Measurements from ENCODE around the gene RPN1.
"Not testable (repeated sequence)": the region's sequence is repeated elsewhere in the genome, so short reads cannot be mapped to it uniquely, and the experiment has no call there.

The RPN1 gene

GRCh38 chr3:128650096-128651050, at the start of gene RPN1:
Gene RPN1 (minus strand): TSS chr3:128650818. CDS start chr3:128650800, 18 bp downstream.
- peak; percentile 88 for DNase-seq (ENCODE audit: low read depth)

- no peak for DNase-seq (ENCODE audit: low read depth)
These were observed 47.8 kb upstream of the RPN1 start for GRCh38 chr3:128698211-128699047.

DNA sequence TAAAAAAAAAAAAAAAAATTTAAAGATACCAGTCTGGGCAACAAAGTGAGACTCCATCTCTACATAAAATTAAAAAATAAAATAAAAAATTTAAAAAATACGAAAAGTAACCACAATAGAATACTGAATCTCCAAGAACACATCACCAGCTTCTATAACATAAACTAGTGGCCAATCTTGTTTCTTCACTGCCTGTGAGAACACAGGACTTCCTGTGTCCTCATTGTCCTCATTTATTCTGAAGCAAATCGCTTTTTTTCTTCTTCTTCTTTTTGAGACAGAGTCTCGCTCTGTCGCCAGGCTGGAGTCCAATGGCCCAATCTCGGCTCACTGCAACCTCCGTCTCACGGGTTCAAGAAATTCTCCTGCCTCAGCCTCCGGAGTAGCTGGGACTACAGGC, 46.7 kb upstream of the RPN1 start:
- no peak for DNase-seq (ENCODE audit: low read depth)

DNA sequence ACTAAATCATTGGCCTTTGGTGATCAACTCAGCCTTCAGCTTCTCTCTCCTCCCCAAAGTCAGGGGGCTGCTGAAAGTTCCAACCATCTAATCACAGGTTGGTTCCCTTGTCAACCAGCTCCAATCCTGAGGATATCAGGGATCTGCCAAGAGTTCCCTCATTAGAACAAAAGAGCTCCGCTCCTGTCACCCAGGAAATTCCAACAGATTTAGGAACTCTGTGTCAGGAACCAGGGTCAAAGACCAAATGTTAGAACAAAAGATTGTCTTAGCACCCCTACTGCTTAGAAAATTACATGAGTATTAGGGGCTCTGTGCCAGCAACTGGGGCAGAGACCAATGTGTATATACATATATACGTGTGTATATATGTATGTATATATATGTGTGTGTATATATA, 43.1 kb upstream of the RPN1 start:
- DNase-seq (ENCODE audit: low read depth) = no peak

GRCh38 chr3:128689060-128689459, 38.4 kb upstream of the RPN1 start:
- DNase-seq (ENCODE audit: low read depth) = no peak

GRCh38 chr3:128686465-128686864, 35.8 kb upstream of the RPN1 start:
- no peak for DNase-seq (ENCODE audit: low read depth)

GRCh38 chr3:128684986-128685726, 34.5 kb upstream of the RPN1 start:
- no peak for DNase-seq (ENCODE audit: low read depth)

GRCh38 chr3:128683957-128684356, 33.3 kb upstream of the RPN1 start:
- DNase-seq (ENCODE audit: low read depth) = no peak

GRCh38 chr3:128681369-128681829, 30.8 kb upstream of the RPN1 start:
- DNase-seq (ENCODE audit: low read depth) = no peak

GRCh38 chr3:128680603-128681368, 30.2 kb upstream of the RPN1 start:
- DNase-seq (ENCODE audit: low read depth) = peak; percentile 97

- no peak for DNase-seq (ENCODE audit: low read depth)
These were observed 28.7 kb upstream of the RPN1 start for GRCh38 chr3:128679338-128679737.

GRCh38 chr3:128675802-128676201, 25.2 kb upstream of the RPN1 start:
- not testable (repeated sequence) for DNase-seq (ENCODE audit: low read depth)

DNA sequence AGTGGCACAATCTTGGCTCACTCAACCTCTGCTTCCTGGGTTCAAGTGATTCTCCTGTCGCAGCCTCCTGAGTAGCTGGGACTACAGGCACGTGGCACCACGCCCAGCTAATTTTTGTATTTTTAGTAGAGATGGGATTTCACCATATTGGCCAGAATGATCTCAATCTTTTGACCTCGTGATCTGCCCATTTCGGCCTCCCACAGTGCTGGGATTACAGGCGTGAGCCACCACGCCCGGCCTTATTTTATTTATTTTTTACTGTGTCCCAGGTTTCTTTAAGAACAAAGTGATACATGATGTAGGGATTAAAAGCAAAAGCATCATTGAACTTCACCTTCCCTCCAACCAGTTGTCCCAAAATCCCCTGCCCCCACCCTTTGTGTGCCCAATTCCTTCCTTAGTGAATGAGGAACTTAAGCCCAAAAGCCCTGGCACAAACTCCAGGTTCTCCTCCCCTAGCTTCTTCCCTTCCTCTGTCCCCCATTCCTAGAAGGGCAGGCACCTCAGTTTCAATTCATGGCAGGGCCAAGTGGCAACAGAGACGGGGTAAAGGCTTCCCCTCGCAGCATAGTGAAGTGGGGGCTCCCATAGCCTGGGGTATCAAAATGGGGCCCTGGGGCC, 23.7 kb upstream of the RPN1 start:
- no peak for DNase-seq (ENCODE audit: low read depth)

GRCh38 chr3:128667641-128668040, 17.0 kb upstream of the RPN1 start:
- DNase-seq (ENCODE audit: low read depth) = no peak

DNA sequence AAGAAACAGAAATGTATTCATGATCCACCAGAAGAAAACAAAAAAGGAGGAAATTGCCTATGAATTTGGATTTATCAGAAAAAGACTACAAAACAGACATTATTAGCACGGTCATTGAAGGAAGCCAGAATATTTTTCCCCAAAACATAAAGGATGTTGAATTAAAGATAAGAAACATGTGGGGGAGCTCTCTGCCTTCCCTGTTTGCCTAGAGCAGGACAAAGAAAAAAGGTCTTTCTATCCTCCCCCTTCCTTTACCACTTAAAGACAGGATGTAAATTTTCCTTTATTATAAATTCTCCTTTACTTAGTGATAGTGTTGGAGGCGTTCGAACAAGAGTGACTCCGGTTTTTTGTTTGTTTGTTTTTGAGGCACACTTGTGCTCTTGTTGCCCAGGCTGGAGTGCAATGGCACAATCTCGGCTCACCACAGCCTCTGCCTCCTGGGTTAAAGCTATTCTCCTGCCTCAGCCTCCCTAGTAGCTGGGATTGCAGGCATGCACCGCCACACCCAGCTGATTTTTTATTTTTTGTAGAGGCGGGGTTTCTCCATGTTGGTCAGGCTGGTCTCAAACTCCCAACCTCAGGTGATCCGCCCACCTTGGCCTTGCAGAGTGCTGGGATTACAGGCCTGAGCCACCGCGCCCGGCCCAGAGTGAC, 14.9 kb upstream of the RPN1 start:
- DNase-seq (ENCODE audit: low read depth) = no peak

DNA sequence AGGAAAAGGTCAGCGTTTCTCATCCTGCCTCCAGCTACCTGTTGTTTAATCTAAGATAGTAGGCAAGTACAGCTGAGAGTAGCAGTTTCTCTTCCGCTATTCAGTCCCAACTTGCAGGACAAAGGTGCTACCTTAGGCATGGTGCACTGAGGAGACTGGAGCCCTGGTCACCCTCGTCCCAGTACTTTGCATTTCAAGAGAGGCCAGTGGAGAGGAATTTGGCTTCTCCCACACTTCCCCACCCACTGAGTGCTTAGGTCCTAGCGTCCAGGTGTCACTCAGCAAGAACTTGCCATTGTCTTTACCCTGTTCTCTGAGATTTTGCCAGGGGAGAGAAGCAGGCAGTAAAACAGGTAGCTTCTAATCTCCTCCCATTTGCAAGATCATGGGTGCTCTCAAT, 12.5 kb upstream of the RPN1 start:
- DNase-seq (ENCODE audit: low read depth) = no peak

GRCh38 chr3:128655531-128655930, 4.9 kb upstream of the RPN1 start:
- DNase-seq (ENCODE audit: low read depth) = no peak

GRCh38 chr3:128653993-128654805, 3.6 kb upstream of the RPN1 start:
- not testable (repeated sequence) for DNase-seq (ENCODE audit: low read depth)

DNA sequence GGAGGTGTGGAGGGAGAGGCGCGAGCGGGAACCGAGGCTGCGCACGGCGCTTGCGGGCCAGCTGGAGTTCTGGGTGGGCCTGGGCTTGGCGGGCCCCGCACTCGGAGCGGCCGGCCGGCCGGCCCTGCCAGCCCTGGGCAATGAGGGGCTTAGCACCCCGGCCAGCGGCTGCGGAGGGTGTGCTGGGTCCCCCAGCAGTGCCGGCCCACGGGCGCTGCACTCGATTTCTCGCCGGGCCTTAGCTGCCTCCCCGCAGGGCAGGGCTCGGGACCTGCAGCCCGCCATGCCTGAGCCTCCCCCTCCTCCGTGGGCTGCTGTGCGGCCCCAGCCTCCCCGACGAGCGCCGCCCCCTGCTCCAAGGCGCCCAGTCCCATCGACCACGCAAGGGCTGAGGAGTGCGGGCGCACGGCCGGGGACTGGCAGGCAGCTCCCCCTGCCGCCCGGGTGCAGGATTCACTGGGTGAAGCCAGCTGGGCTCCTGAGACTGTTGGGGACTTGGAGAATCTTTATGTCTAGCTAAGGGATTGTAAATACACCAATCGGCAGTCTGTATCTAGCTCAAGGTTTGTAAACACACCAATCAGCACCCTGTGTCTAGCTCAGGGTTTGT, 2.9 kb upstream of the RPN1 start:
- not testable (repeated sequence) for DNase-seq (ENCODE audit: low read depth)

Measured in GM04504 (cell line).